WI38 (cell line): ENCODE results near the gene DSCAML1.

Experiments
- H3K4me3 ChIP-seq: 2 replicates; pipeline ENCODE4 v1.5.1; 2011; ENCODE audit warnings: low read depth, mild to moderate bottlenecking, control low read depth, low read length
- CTCF ChIP-seq: IDR thresholded peaks from 2 replicates; pipeline ENCODE4 v1.5.1; 2012; ENCODE audit warnings: low read depth, mild to moderate bottlenecking, control low read depth, low read length

DSCAML1 gene

DNA sequence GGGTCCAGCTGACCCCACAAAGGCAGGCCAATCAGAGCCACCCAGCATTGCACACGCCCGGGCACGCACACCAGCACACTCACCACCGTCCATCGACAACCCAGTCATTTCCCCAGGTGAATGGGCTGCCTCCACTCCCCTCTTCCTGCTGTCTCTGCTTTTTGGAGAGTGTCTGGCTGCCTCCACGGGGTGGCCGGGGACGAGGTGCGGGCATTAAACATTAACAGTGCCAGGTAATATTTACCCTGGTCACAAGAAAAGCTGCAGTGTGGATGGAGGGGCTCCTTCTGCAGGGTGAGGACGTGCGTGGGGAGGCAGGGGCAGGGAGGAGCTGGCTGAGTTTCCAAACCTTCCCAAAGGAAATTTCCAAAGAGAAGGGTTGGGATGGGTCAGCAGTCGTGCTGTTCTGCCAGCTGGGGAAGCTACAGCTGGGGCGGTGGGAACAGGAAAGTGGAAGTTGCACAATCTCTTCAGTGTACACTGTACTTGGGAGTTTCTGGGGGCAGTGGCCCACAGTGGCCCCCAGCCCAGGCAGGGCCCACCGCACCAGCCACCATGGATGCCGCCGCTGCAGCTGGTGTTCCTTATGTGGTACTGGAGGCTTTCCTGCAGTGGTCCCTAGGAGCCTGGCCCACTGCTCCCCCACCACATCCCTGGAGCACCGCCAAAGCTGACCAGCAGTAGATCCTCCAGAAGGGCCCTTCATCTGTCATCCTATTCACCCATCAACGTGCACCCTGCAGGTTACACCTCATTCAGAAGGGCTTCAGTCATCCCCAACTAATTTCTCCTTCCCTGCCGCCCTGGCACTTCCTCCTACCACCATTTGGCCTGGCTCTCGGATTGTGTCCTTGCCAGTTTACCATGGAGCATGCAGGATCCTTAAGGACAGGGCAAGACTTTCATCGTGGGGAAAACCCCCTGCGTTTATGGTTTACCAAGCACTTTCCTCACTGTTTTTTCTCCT lies 27.8 kb upstream of the DSCAML1 start, which contains the start of gene FXYD2:
Gene FXYD2 (minus strand): TSS at position 174 of the 967 bp plus-strand sequence. CDS start 66 bp downstream, at position 108.
- no peak for TF ChIP-seq CTCF
- H3K4me3 ChIP-seq: no peak within 1 kb of the TSS

GRCh38 chr11:117823946-117824420 lies 27.0 kb upstream of the DSCAML1 start:
- no peak for TF ChIP-seq CTCF
- no peak overlapping the region for H3K4me3 ChIP-seq

DNA sequence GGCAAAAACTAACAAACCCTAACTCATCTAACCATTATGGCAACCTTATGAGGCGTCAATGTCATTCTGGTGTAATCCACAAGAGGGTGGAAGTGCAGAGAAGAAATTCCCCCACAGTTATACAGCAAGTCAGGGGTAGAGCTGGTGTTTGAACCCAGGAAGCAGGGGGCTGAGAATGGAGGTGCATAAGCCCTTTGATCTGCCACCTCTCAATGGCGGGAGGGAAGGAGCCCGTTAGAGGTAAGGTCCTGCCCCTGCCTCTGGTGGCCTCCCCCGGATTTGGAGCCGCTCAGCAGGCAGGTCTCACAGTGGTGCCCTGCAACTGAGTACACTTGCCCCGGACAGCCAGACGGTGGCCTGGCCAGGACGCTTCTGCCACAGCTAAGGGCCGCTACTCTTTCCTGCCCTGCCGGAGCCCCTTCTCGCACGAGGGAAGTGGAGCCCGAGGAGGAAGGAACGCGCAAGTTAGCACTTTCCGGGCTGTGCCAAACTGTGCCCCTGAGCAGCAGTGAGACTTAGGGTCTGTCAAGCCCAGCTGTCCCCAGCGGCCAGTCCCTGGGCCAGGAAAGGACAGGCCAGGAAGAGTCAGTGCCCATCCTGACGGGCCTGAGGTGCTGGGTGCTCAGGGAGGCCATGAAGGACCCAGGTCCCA lies 26.4 kb upstream of the DSCAML1 start:
- no peak overlapping the region for H3K4me3 ChIP-seq
- no peak for TF ChIP-seq CTCF

DNA sequence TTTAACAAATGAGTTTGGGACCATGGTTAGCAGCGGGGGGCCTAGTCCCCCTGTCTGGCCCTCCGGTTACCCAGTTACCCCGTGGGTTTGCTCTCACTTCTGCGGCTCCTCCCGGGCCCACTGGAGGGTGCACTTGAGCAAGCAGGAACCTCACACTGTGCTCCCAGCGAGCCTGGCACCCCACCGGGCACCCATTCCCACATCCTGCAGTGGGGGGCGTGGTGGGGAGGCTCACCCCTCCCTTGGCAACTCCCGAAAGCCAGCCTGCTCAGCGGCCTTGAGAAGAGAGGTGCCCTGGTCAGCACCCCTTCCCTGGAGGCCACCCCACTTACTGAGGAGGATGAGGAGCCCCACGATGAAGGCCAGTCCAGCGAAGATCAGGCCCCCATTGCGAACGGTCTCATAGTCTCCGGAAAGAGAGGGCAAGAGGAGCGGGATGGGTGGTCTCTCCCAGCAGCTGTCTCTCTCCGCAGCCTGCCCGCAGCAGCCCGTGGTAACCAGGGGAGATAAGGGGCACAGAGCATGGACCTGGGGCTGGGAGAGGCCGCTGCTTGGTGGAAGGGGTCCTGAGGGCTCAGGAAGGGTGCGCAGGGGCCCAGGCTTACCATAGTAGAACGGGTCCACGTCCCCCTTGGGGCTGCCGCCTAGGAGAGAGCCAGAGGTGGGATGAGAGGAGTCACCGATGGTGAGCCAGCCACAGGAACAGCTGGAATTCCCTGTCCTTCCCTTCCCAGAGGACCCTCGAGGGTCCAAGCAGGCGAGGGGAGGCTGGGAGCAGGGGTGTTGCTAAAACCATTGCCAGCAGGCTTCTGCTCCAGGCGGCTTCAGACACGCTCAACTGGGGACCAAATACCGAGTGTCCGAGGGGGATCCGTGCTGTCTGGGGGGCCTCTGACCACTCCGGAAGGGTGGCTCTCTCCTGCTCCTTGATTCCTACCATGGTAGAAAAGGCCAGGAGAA lies 25.3 kb upstream of the DSCAML1 start:
- 0 out of 2 replicates have a peak, but pooled peaks have one; percentile 20 for TF ChIP-seq CTCF
- H3K4me3 ChIP-seq: no peak overlapping the region

DNA sequence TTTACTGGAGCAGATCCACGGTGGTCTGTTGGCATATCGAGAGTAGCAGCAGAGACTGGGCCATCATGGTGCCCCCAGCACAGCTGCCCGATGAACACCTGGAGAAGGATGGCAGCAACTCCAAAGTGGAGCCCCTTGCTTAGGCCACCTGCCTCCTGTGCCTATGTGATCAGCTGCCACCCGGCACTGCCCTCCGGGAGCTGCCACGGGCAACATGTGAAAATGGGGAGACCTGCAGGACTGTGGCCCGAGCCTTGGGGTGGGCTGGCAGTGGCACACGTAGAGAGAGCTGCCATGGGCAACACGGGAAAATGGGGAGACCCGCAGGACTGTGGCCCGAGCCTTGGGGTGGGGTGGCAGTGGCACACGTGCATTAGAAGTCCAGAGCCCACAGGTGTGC lies 24.4 kb upstream of the DSCAML1 start:
- no peak overlapping the region for H3K4me3 ChIP-seq
- TF ChIP-seq CTCF: no peak

DNA sequence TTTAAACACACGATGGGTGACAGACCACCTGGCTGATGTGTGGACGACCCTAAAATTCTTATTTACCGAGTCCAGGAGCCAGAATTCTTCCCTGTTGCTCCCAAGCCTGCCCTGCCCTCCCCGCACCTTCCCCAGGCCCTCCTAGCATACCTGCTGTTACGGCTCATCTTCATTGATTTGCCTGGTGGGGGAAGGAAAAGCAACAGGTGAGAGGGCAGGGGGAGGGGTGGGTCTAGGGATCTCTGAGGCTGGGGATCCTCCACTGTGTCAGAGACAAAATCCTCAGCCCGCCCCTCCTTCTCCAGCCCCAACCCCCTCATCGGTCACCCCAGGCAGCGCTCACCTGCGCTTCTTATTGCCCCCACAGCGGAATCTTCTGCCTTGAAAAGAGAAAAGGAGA lies 23.5 kb upstream of the DSCAML1 start:
- no peak overlapping the region for H3K4me3 ChIP-seq
- no peak for TF ChIP-seq CTCF
